Astrocyte (in vitro differentiated cells and primary cell): Measurements from ENCODE around the gene NFAM1. TPM values are rescaled to one million over a fixed set of nuclear protein-coding genes. Genes with fewer than 3 reads are reported as not detected.
A peak's percentile ranks its signal among the peaks of the same experiment; 100 is the strongest.

Experiments
- DNase-seq: peaks from one replicate; pipeline ENCODE4 v3.0.0-alpha.2; 2010; ENCODE audit warnings: low read depth
- FAIRE-seq: peaks from 2 replicates; lab custom pipeline; 2011; peaks lifted over from hg19 to GRCh38; lab: Jason Lieb, UNC
- H2AFZ ChIP-seq: 2 replicates; pipeline ENCODE4 v1.6.0; 2012; ENCODE audit warnings: low read depth, low read length, inconsistent platforms
- H3K27ac ChIP-seq: 2 replicates; pipeline ENCODE4 v1.5.1; 2011; ENCODE audit warnings: low read depth, low read length, inconsistent platforms
- H3K27me3 ChIP-seq: 2 replicates; pipeline ENCODE4 v1.6.0; 2011; ENCODE audit warnings: low read length, inconsistent platforms; ENCODE audit not compliant: insufficient read depth
- H3K36me3 ChIP-seq: 2 replicates; pipeline ENCODE4 v1.5.1; 2011; ENCODE audit warnings: low read length, inconsistent platforms; ENCODE audit not compliant: insufficient read depth
- H3K4me1 ChIP-seq: 2 replicates; pipeline ENCODE4 v1.5.1; 2011; ENCODE audit warnings: low read length, inconsistent platforms; ENCODE audit not compliant: insufficient read depth
- H3K4me2 ChIP-seq: 2 replicates; pipeline ENCODE4 v1.6.0; 2012; ENCODE audit warnings: low read length, inconsistent platforms
- H3K4me3 ChIP-seq: 2 replicates; pipeline ENCODE4 v1.5.1; 2011; ENCODE audit warnings: low read depth, mild to moderate bottlenecking, low read length, inconsistent platforms; ENCODE audit not compliant: insufficient read depth
- H3K79me2 ChIP-seq: 2 replicates; pipeline ENCODE4 v1.6.0; 2012; ENCODE audit warnings: mild to moderate bottlenecking, low read length, inconsistent platforms; ENCODE audit not compliant: insufficient read depth
- H3K9ac ChIP-seq: 2 replicates; pipeline ENCODE4 v1.6.0; 2012; ENCODE audit warnings: mild to moderate bottlenecking, low read length, inconsistent platforms
- H3K9me3 ChIP-seq: 2 replicates; pipeline ENCODE4 v1.5.1; 2012; ENCODE audit warnings: low read depth, mild to moderate bottlenecking, low read length, inconsistent platforms; ENCODE audit not compliant: insufficient read depth
- H4K20me1 ChIP-seq: 2 replicates; pipeline ENCODE4 v1.6.0; 2012; ENCODE audit warnings: low read length, inconsistent platforms; ENCODE audit not compliant: insufficient read depth
- H3K27ac Mint-ChIP-seq: one replicate; pipeline ENCODE4 v1.8.0; 2021; ENCODE audit warnings: mild to moderate bottlenecking, mixed read lengths; ENCODE audit not compliant: unreplicated experiment
- H3K27me3 Mint-ChIP-seq: one replicate; pipeline ENCODE4 v1.8.0; 2021; ENCODE audit warnings: low read depth, mixed read lengths; ENCODE audit not compliant: unreplicated experiment
- H3K36me3 Mint-ChIP-seq: one replicate; pipeline ENCODE4 v1.8.0; 2021; ENCODE audit warnings: low read depth, mixed read lengths; ENCODE audit not compliant: unreplicated experiment
- H3K4me1 Mint-ChIP-seq: one replicate; pipeline ENCODE4 v1.8.0; 2021; ENCODE audit warnings: low read depth, mixed read lengths; ENCODE audit not compliant: unreplicated experiment
- H3K4me3 Mint-ChIP-seq: one replicate; pipeline ENCODE4 v1.8.0; 2021; ENCODE audit warnings: mild to moderate bottlenecking, moderate library complexity, mixed read lengths; ENCODE audit not compliant: unreplicated experiment
- H3K9me3 Mint-ChIP-seq: one replicate; pipeline ENCODE4 v1.8.0; 2021; ENCODE audit warnings: mild to moderate bottlenecking, mixed read lengths; ENCODE audit not compliant: unreplicated experiment
- CTCF ChIP-seq: IDR thresholded peaks from 2 replicates; pipeline ENCODE4 v1.5.1; 2011; ENCODE audit warnings: low read depth, mild to moderate bottlenecking, inconsistent platforms, low read length, moderate library complexity; ENCODE audit not compliant: insufficient read depth
- EZH2 ChIP-seq: IDR thresholded peaks from 2 replicates; pipeline ENCODE4 v1.6.1; 2012; ENCODE audit warnings: mild to moderate bottlenecking, low read length, inconsistent platforms; ENCODE audit not compliant: insufficient read depth
- total RNA-seq: library from RNA; stranded (reverse); gene quantifications from 2 replicates; pipeline ENCODE4 v1.2.1, GENCODE V29; 2021

The NFAM1 gene
- total RNA-seq, 1 donor from 2014 or later, result 0.07 TPM

- peak; percentile 86 for DNase-seq
- H3K36me3 Mint-ChIP-seq, result no peaks in the 10 kb centered on the region
- Histone ChIP-seq H3K4me1 (peaks cover 18% of the 10 kb centered on the region), H3K36me3 (no peaks in the 10 kb centered on the region), H3K4me2 (peak overlapping the region; percentile 83), H3K4me3 (peak overlapping the region; percentile 31), H3K9me3 (no peaks in the 10 kb centered on the region), H3K27me3 (peaks cover 4% of the 10 kb centered on the region), H3K27ac (no peak overlapping the region), H2AFZ (peak overlapping the region; percentile 85), H3K79me2 (no peaks in the 10 kb centered on the region), H4K20me1 (no peaks in the 10 kb centered on the region), H3K9ac (peak overlapping the region; percentile 51)
- TF ChIP-seq EZH2 (no peak), CTCF (peak; percentile 41)
- H3K4me1 Mint-ChIP-seq, result no peaks in the 10 kb centered on the region
- FAIRE-seq, result no peak
- H3K27ac Mint-ChIP-seq, result no peak overlapping the region
- no peaks in the 10 kb centered on the region for H3K9me3 Mint-ChIP-seq
- peak overlapping the region; percentile 5 for H3K4me3 Mint-ChIP-seq
- peaks cover 34% of the 10 kb centered on the region for H3K27me3 Mint-ChIP-seq
Observed at GRCh38 chr22:42444077-42444904, 12.1 kb upstream of the NFAM1 start.

DNA sequence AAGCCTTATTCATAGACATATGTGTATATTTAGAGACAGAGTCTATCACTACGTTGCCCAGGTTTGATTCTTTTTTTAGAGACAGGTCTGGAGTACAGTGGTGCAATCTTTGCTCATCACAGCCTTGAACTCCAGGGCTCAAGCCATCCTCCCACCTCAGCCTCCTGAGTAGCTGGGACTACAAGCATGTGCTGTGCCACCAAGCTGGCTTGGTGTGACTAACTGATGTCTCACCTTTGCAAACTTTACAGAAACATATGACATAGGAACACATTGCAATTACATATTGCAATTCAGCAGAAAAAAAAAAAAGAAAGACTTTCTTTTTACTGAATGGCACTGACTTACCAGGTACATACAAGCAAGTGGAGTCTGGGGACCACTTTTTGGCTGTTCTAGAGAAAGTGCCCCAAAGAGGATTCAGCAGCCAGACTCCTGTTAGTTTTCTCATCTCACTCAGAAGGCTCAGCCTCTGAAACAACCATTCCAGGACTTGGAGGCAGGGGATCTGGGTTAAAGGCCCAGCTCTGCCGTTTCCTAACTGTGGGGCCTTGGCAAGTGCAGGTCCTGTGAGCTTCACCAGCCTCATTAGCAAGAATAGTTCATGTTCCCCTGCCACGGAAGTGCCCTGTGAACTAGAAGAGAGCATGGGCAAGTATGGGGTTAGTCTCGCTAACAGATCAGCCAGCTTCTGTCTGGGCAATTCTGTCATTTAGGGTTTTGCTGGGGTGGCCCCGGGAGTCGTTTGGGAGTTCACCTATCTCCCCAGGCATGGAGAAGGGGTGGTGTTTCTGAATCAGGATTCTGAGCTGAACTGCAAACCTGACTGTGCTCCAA, 11.3 kb upstream of the NFAM1 start:
- H3K36me3 ChIP-seq, result no peaks in the 10 kb centered on the region
- no peak overlapping the region for H3K4me3 Mint-ChIP-seq
- H3K4me1 ChIP-seq, result peaks cover 18% of the 10 kb centered on the region
- H4K20me1 ChIP-seq, result no peaks in the 10 kb centered on the region
- peaks cover 4% of the 10 kb centered on the region for H3K27me3 ChIP-seq
- H3K9me3 Mint-ChIP-seq, result no peaks in the 10 kb centered on the region
- H3K27ac Mint-ChIP-seq, result no peak overlapping the region
- H2AFZ ChIP-seq, result peak overlapping the region; percentile 85
- TF ChIP-seq EZH2 (no peak), CTCF (no peak)
- peak overlapping the region; percentile 83 for H3K4me2 ChIP-seq
- peak overlapping the region; percentile 31 for H3K4me3 ChIP-seq
- H3K9ac ChIP-seq, result no peak overlapping the region
- no peak for DNase-seq
- FAIRE-seq, result no peak
- H3K27ac ChIP-seq, result no peak overlapping the region
- no peaks in the 10 kb centered on the region for H3K4me1 Mint-ChIP-seq
- H3K79me2 ChIP-seq, result no peaks in the 10 kb centered on the region
- H3K9me3 ChIP-seq, result no peaks in the 10 kb centered on the region
- no peaks in the 10 kb centered on the region for H3K36me3 Mint-ChIP-seq
- H3K27me3 Mint-ChIP-seq, result peaks cover 30% of the 10 kb centered on the region
